ENCODE data around the gene CD53.
"Not testable (repeated sequence)": the region's sequence is repeated elsewhere in the genome, so short reads cannot be mapped to it uniquely, and the experiment has no call there.

Gene CD53

GRCh38 chr1:110928191-110928590, 55.2 kb downstream of the CD53 start:
- Histone ChIP-seq H3K4me3 (ENCODE audit: low read length) (no peak overlapping the region), H3F3A (ENCODE audit: control insufficient read depth, insufficient read depth) (no peaks in the 10 kb centered on the region), H3K79me2 (ENCODE audit: control insufficient read depth, low read length) (no peaks in the 10 kb centered on the region), H3K4me2 (ENCODE audit: low read length) (no peak overlapping the region), H4K20me1 (ENCODE audit: control insufficient read depth, insufficient read depth, low read depth, low read length) (no peaks in the 10 kb centered on the region), H3K4me1 (ENCODE audit: control insufficient read depth, low read length) (peaks cover 5% of the 10 kb centered on the region), H3K9me2 (replicated peaks; ENCODE audit: control insufficient read depth, low read length) (no peaks in the 10 kb centered on the region), H3K36me3 (ENCODE audit: control insufficient read depth, low read length) (no peaks in the 10 kb centered on the region), H3K27ac (ENCODE audit: low read depth, low read length) (no peak overlapping the region), H3K27me3 (ENCODE audit: control insufficient read depth, low read length) (no peaks in the 10 kb centered on the region), H3K9me3 (ENCODE audit: control insufficient read depth, insufficient read depth, low read length) (no peaks in the 10 kb centered on the region)
- TF ChIP-seq CTCF (IDR thresholded peaks at IDR 0.05; ENCODE audit: low read depth, low read length, poor library complexity, severe bottlenecking) (no peak), EZH2phosphoT487 (IDR thresholded peaks at IDR 0.05; ENCODE audit: borderline replicate concordance, low read length) (no peak)

GRCh38 chr1:110928904-110929303, 56.0 kb downstream of the CD53 start:
- H4K20me1 ChIP-seq (ENCODE audit: control insufficient read depth, insufficient read depth, low read depth, low read length), result no peaks in the 10 kb centered on the region
- H3F3A ChIP-seq (ENCODE audit: control insufficient read depth, insufficient read depth), result no peaks in the 10 kb centered on the region
- H3K4me2 ChIP-seq (ENCODE audit: low read length), result no peak overlapping the region
- H3K4me1 ChIP-seq (ENCODE audit: control insufficient read depth, low read length), result peaks cover 5% of the 10 kb centered on the region
- H3K79me2 ChIP-seq (ENCODE audit: control insufficient read depth, low read length), result no peaks in the 10 kb centered on the region
- no peaks in the 10 kb centered on the region for H3K9me3 ChIP-seq (ENCODE audit: control insufficient read depth, insufficient read depth, low read length)
- H3K4me3 ChIP-seq (ENCODE audit: low read length), result no peak overlapping the region
- H3K27me3 ChIP-seq (ENCODE audit: control insufficient read depth, low read length), result no peaks in the 10 kb centered on the region
- no peaks in the 10 kb centered on the region for H3K36me3 ChIP-seq (ENCODE audit: control insufficient read depth, low read length)
- no peaks in the 10 kb centered on the region for H3K9me2 ChIP-seq (replicated peaks; ENCODE audit: control insufficient read depth, low read length)
- no peak overlapping the region for H3K27ac ChIP-seq (ENCODE audit: low read depth, low read length)
- TF ChIP-seq CTCF (IDR thresholded peaks at IDR 0.05; ENCODE audit: low read depth, low read length, poor library complexity, severe bottlenecking) (no peak), EZH2phosphoT487 (IDR thresholded peaks at IDR 0.05; ENCODE audit: borderline replicate concordance, low read length) (no peak)

GRCh38 chr1:110931097-110931496, 58.1 kb downstream of the CD53 start:
- H3K9me2 ChIP-seq (replicated peaks; ENCODE audit: control insufficient read depth, low read length); H3K79me2 ChIP-seq (ENCODE audit: control insufficient read depth, low read length); H3K27ac ChIP-seq (ENCODE audit: low read depth, low read length); H3F3A ChIP-seq (ENCODE audit: control insufficient read depth, insufficient read depth); H3K9me3 ChIP-seq (ENCODE audit: control insufficient read depth, insufficient read depth, low read length); H3K27me3 ChIP-seq (ENCODE audit: control insufficient read depth, low read length); H4K20me1 ChIP-seq (ENCODE audit: control insufficient read depth, insufficient read depth, low read depth, low read length); H3K4me1 ChIP-seq (ENCODE audit: control insufficient read depth, low read length); H3K4me2 ChIP-seq (ENCODE audit: low read length); H3K36me3 ChIP-seq (ENCODE audit: control insufficient read depth, low read length); H3K4me3 ChIP-seq (ENCODE audit: low read length): not testable (repeated sequence)

GRCh38 chr1:110936567-110936966, 63.6 kb downstream of the CD53 start:
- H3K9me3 ChIP-seq (ENCODE audit: control insufficient read depth, insufficient read depth, low read length), result no peaks in the 10 kb centered on the region
- no peaks in the 10 kb centered on the region for H4K20me1 ChIP-seq (ENCODE audit: control insufficient read depth, insufficient read depth, low read depth, low read length)
- H3K79me2 ChIP-seq (ENCODE audit: control insufficient read depth, low read length), result no peaks in the 10 kb centered on the region
- H3K9me2 ChIP-seq (replicated peaks; ENCODE audit: control insufficient read depth, low read length), result no peaks in the 10 kb centered on the region
- no peak overlapping the region for H3K4me3 ChIP-seq (ENCODE audit: low read length)
- no peaks in the 10 kb centered on the region for H3K27me3 ChIP-seq (ENCODE audit: control insufficient read depth, low read length)
- H3K4me2 ChIP-seq (ENCODE audit: low read length), result no peak overlapping the region
- no peaks in the 10 kb centered on the region for H3K36me3 ChIP-seq (ENCODE audit: control insufficient read depth, low read length)
- H3K27ac ChIP-seq (ENCODE audit: low read depth, low read length), result no peak overlapping the region
- H3F3A ChIP-seq (ENCODE audit: control insufficient read depth, insufficient read depth), result peaks cover 3% of the 10 kb centered on the region; the same call in 1 of the 2 replicates
- TF ChIP-seq EZH2phosphoT487 (IDR thresholded peaks at IDR 0.05; ENCODE audit: borderline replicate concordance, low read length) (no peak), CTCF (IDR thresholded peaks at IDR 0.05; ENCODE audit: low read depth, low read length, poor library complexity, severe bottlenecking) (no peak)
- H3K4me1 ChIP-seq (ENCODE audit: control insufficient read depth, low read length), result no peaks in the 10 kb centered on the region

Measured in DOHH2 (cell line).